Measurements from ENCODE around the gene CDH15. TPM values are rescaled to one million over a fixed set of nuclear protein-coding genes. Genes with fewer than 3 reads are reported as not detected.
A peak's percentile ranks its signal among the peaks of the same experiment; 100 is the strongest.

CDH15 gene
- total and polyA plus RNA-seq, 2 of the 13 experiments (the other 11 are each of a cell fraction or from before 2014, with no cell fraction given), result 0.74 to 2.2 TPM

DNA sequence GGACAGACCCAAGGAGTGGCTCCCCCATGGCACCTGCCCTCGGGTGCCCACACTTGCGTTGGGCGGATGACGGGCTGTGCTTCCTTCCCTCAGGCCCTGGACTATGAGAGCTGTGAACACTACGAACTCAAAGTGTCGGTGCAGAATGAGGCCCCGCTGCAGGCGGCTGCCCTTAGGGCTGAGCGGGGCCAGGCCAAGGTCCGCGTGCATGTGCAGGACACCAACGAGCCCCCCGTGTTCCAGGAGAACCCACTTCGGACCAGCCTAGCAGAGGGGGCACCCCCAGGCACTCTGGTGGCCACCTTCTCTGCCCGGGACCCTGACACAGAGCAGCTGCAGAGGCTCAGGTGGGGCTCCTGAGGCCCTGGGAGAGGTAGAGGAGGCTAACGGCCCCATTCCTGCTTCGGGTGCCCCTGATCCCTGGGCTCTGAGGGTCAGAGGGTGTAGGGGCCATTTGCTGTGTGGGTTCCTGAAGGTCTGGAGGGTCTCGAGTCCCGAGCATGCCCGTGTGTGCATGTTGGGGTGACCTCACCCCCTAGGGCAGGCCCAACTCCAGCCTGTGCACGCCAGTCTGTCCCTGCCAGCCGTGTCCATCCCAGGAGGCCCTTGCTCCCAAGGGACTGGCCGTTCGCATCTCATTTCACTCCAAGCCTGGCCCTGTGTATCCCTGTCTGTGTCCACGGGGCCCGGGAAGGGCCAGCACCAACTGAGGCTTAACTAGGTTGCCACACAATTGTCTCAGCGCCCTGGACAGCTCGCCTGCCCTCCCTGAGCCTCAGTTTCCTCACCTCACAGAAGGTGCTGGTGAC lies 18.8 kb downstream of the CDH15 start (continued):
- TF ChIP-seq DR1 (CRISPR knock-in tag; IDR thresholded peaks at IDR 0.05), result no peak
- TF ChIP-seq SPEN (CRISPR knock-in tag; IDR thresholded peaks at IDR 0.05; ENCODE audit: low read depth), result 0 out of 2 replicates have a peak, but pooled peaks have one; percentile 61
- TF ChIP-seq ZFP37 (CRISPR knock-in tag; IDR thresholded peaks at IDR 0.05; ENCODE audit: borderline replicate concordance), result no peak
- TF ChIP-seq IKZF1 (IDR thresholded peaks at IDR 0.05), result no peak
- no peak for TF ChIP-seq ZNF646 (CRISPR knock-in tag; IDR thresholded peaks at IDR 0.05)
- no peak for TF ChIP-seq ZNF143 (CRISPR knock-in tag; IDR thresholded peaks at IDR 0.05)
- no peak for TF ChIP-seq KAT2B (IDR thresholded peaks at IDR 0.05; ENCODE audit: borderline replicate concordance, low read depth, low read length)
- TF ChIP-seq, protein P1, sequence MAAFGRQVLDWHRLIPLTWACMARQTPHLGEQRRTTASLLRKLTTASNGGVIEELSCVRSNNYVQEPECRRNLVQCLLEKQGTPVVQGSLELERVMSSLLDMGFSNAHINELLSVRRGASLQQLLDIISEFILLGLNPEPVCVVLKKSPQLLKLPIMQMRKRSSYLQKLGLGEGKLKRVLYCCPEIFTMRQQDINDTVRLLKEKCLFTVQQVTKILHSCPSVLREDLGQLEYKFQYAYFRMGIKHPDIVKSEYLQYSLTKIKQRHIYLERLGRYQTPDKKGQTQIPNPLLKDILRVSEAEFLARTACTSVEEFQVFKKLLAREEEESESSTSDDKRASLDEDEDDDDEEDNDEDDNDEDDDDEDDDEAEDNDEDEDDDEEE (CRISPR knock-in tag; IDR thresholded peaks at IDR 0.05), result no peak
- no peak for TF ChIP-seq ZKSCAN8 (CRISPR knock-in tag; IDR thresholded peaks at IDR 0.05; ENCODE audit: borderline replicate concordance)
- TF ChIP-seq ZNF788 (CRISPR knock-in tag; IDR thresholded peaks at IDR 0.05; ENCODE audit: borderline replicate concordance), result peak; percentile 56; the same call in 1 of the 2 replicates
- TF ChIP-seq GMEB1 (CRISPR knock-in tag; IDR thresholded peaks at IDR 0.05; ENCODE audit: borderline replicate concordance), result no peak; the same call in 1 of the 2 replicates
- TF ChIP-seq RNF219 (CRISPR knock-in tag; IDR thresholded peaks at IDR 0.05), result no peak
- TF ChIP-seq FOXA1 (IDR thresholded peaks at IDR 0.05), result no peak
- TF ChIP-seq FOXA1 (CRISPR knock-in tag; IDR thresholded peaks at IDR 0.05), result no peak
- no peak; the same call in 1 of the 2 replicates for TF ChIP-seq ZNF839 (CRISPR knock-in tag; IDR thresholded peaks at IDR 0.05; ENCODE audit: borderline replicate concordance)
- TF ChIP-seq ZNF597 (CRISPR knock-in tag; IDR thresholded peaks at IDR 0.05), result no peak
- no peak for TF ChIP-seq ZNF589 (CRISPR knock-in tag; conservative IDR thresholded peaks at IDR 0.05)
